Tibial artery (tissue), 4 donors: ENCODE results near the gene TXNDC16.

Source experiments
- DNase-seq, 2 donors: peaks; one replicate each; pipeline ENCODE4 v3.0.0-alpha.2; 2019
- H3K27ac ChIP-seq, 2 donors: fragments of 200-600 bp; sonication (generic) in 1 of 2; 1 replicate in 1 of 2; 2 replicates in 1 of 2; pipeline ENCODE4 v1.5.1; 2018 to 2019; ENCODE audit warnings: mild to moderate bottlenecking in 1 of 2
- H3K27me3 ChIP-seq, 2 donors: fragments of 200-600 bp; sonication (generic) in 1 of 2; one replicate each; pipeline versions ENCODE4 v1.5.1 to v1.6.0; 2016 to 2019
- H3K36me3 ChIP-seq, 3 donors: fragments of 200-600 bp; sonication (generic) in 2 of 3; one replicate each; pipeline ENCODE4 v1.5.1; 2016 to 2019; ENCODE audit warnings: mild to moderate bottlenecking in 2 of 3
- H3K4me1 ChIP-seq, 4 donors: fragments of 200-600 bp; sonication (generic) in 2 of 4; 1 replicate in 3 of 4; 2 replicates in 1 of 4; pipeline ENCODE4 v1.5.1; 2016 to 2019
- H3K4me3 ChIP-seq, 2 donors: fragments of 200-600 bp; sonication (generic) in 1 of 2; 1 replicate in 1 of 2; 2 replicates in 1 of 2; pipeline ENCODE4 v1.5.1; 2018 to 2019; ENCODE audit warnings: mild to moderate bottlenecking in 2 of 2
- H3K9me3 ChIP-seq, 3 donors: fragments of 200-600 bp; sonication (generic) in 1 of 3; one replicate each; pipeline ENCODE4 v1.5.1; 2016 to 2019
- intact Hi-C: fragments of 100-400 bp; cut with DNase I; formaldehyde crosslinking; loops from one replicate; pipeline ENCODE4 v1.15.0; 2023; ENCODE audit warnings: low total_unique reads
- TF ChIP-seq, protein P1 (sequence below), 2 experiments: fragments of 200-600 bp in 1 of 2; fragments of 450-650 bp in 1 of 2; IDR thresholded peaks; one replicate each; pipeline ENCODE4 v1.5.1; 2017 to 2019; ENCODE audit warnings: antibody characterized with exemption in 2 of 2, mild to moderate bottlenecking in 1 of 2, moderate library complexity in 1 of 2

The TXNDC16 gene

DNA sequence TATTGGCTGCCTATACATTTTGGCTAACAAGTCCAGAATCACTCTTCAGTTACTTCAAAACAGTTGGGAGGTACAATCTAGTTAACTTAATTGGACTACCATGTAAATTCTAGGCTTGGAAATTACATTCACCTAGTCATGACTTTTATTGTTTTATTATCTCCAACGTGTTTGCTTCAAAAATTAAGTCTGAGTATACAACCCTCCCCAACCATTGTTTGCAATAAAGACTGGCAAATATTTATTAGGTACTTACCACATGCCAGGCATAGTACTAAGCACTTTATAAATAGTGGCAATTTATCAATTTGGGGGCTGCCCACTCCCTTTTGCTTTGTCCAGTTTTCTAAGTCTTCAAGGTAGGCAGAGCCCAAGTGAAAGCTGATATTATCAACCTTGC, 30.3 kb downstream of the TXNDC16 start:
- Histone ChIP-seq H3K27me3 (no peaks in the 10 kb centered on the region), H3K4me1 (no peaks in the 10 kb centered on the region), H3K9me3 (no peaks in the 10 kb centered on the region), H3K4me3 (no peak overlapping the region), H3K36me3 (peaks cover 0 to 19% (median 0%) of the 10 kb centered on the region in 3 donors), H3K27ac (no peak overlapping the region)
- intact Hi-C loops, result no loop called here
- DNase-seq, result no peak
- TF ChIP-seq, protein P1, sequence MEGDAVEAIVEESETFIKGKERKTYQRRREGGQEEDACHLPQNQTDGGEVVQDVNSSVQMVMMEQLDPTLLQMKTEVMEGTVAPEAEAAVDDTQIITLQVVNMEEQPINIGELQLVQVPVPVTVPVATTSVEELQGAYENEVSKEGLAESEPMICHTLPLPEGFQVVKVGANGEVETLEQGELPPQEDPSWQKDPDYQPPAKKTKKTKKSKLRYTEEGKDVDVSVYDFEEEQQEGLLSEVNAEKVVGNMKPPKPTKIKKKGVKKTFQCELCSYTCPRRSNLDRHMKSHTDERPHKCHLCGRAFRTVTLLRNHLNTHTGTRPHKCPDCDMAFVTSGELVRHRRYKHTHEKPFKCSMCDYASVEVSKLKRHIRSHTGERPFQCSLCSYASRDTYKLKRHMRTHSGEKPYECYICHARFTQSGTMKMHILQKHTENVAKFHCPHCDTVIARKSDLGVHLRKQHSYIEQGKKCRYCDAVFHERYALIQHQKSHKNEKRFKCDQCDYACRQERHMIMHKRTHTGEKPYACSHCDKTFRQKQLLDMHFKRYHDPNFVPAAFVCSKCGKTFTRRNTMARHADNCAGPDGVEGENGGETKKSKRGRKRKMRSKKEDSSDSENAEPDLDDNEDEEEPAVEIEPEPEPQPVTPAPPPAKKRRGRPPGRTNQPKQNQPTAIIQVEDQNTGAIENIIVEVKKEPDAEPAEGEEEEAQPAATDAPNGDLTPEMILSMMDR (IDR thresholded peaks at IDR 0.05), result no peak

DNA sequence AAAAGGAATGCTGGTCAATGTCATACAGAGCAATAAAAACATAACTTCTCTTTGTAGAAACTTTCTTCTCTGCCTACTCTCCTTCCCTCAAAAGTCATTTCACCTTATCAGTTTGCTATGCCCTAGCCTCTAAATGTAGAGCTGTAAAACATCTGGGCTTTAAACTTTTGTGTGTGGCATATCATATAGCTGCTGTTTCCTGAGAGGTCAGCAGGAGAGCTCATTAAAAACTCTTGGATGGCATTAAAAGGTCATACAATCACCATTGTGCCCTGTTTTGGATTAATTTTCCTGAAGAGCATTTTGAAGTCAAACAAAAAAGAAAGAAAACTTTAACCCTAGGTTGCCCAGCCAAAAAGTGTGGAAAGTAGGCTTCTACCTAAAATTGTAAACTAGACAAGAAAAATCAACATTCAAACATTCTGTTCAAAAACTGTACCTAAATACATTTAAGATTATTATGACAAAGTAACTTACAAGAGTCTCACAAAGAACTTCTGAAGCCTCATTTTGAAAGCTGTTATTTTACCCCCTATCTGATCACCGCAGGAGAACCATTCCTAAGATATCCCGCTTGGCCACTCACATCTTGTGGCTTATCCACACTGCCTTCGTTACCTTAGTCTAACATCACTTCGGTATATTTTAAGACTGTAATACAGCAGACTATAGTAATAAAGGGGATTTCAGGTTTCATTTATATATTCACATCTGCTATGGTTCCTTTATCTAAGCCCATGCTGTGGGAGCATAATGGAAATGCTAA, 38.1 kb downstream of the TXNDC16 start:
- Histone ChIP-seq H3K36me3 (peaks cover 0 to 16% (median 10%) of the 10 kb centered on the region in 3 donors), H3K27me3 (no peaks in the 10 kb centered on the region), H3K4me3 (no peak overlapping the region), H3K27ac (no peak overlapping the region), H3K9me3 (no peaks in the 10 kb centered on the region), H3K4me1 (peaks cover 0 to 4% (median 0%) of the 10 kb centered on the region in 4 donors)
- TF ChIP-seq, protein P1 (IDR thresholded peaks at IDR 0.05), result no peak
- no peak for DNase-seq
- intact Hi-C loops, result no loop called here

DNA sequence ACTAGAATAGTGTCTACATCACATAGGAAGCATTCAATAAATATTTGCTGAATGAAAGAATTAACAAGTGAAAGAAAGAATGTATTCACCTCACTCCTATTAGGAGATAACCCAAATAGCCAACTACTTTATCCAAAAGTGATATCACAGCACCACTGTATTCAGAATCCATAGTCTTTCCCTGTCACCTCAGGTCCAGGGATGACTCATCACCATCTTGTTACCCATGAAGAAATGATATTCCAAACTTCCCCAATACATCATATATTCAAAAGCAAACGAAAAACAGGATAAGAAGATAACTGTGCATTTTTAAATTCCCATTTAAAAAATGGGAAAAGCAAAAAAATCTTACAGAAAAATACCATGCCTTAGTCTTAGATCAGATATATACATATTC, 39.1 kb downstream of the TXNDC16 start:
- Histone ChIP-seq H3K9me3 (no peaks in the 10 kb centered on the region), H3K27ac (no peak overlapping the region), H3K4me3 (no peak overlapping the region), H3K36me3 (peaks cover 0 to 16% (median 4%) of the 10 kb centered on the region in 3 donors), H3K27me3 (no peaks in the 10 kb centered on the region), H3K4me1 (peaks cover 0 to 4% (median 0%) of the 10 kb centered on the region in 4 donors)
- DNase-seq, result no peak
- TF ChIP-seq, protein P1 (IDR thresholded peaks at IDR 0.05), result no peak
- intact Hi-C loops, result no loop called here

DNA sequence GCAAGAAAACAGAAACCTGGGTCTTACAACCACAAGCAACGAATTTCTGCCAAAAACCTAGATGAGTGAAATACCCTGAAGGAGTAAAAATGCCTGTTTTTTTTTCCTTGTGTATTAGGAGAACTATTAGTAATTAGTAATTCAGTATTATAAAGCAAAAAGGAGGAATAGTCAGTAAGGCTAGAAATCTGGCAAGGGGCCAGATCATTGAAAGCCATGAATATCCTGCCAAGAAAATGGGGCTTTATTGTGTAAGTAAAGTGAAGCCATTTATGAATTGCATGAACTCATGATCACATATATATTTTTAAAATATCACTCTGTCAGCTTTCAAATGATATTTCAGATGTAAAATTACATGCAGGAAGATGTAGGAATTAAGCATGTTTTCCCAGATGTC, 57.9 kb downstream of the TXNDC16 start:
- Histone ChIP-seq H3K27ac (no peak overlapping the region), H3K36me3 (peaks cover 21 to 35% (median 21%) of the 10 kb centered on the region in 3 donors), H3K4me1 (no peaks in the 10 kb centered on the region), H3K9me3 (peaks cover 3 to 16% (median 10%) of the 10 kb centered on the region in 3 donors), H3K4me3 (no peak overlapping the region), H3K27me3 (no peaks in the 10 kb centered on the region)
- no peak for DNase-seq
- intact Hi-C loops, result no loop called here
- TF ChIP-seq, protein P1 (IDR thresholded peaks at IDR 0.05), result no peak

DNA sequence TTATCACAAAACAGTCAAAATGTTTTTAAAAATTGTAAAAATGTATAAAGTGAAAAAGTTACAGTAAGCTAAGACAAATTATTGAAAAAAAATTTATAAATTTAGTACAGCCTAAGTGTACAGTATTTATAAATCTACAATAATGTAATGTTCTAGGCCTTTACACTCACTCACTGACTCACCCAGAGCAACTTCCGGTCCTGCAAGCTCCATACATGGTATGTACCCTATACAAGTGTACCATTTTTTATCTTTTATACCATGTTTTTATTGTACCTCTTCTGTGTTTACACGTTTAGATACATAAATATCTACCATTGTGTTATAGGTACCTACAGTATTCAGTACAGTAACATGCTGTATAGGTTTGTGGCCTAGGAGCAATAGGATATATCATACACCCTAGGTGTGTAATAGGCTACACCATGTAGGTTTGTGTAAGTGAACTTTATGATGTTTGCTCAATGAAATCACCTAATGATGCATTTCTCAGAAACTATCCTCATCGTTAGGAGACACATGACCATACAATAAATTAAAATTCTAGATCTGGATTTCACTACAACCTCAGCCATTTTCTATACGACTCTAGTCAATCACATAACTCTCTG, 66.8 kb downstream of the TXNDC16 start:
- H3K27ac ChIP-seq, result no peak overlapping the region
- TF ChIP-seq, protein P1 (IDR thresholded peaks at IDR 0.05), result no peak
- DNase-seq, result no peak
- H3K9me3 ChIP-seq, result no peaks in the 10 kb centered on the region
- peaks cover 11 to 31% (median 16%) of the 10 kb centered on the region in 3 donors for H3K36me3 ChIP-seq
- no peaks in the 10 kb centered on the region for H3K27me3 ChIP-seq
- no peak overlapping the region for H3K4me3 ChIP-seq
- no peaks in the 10 kb centered on the region for H3K4me1 ChIP-seq
- intact Hi-C loops, result no loop called here
